ENCODE data around the gene HMGN2. TPM values are rescaled to one million over a fixed set of nuclear protein-coding genes. Genes with fewer than 3 reads are reported as not detected.

HMGN2 gene
- total RNA-seq, 1 experiment from 2014 or later = 414 TPM

DNA sequence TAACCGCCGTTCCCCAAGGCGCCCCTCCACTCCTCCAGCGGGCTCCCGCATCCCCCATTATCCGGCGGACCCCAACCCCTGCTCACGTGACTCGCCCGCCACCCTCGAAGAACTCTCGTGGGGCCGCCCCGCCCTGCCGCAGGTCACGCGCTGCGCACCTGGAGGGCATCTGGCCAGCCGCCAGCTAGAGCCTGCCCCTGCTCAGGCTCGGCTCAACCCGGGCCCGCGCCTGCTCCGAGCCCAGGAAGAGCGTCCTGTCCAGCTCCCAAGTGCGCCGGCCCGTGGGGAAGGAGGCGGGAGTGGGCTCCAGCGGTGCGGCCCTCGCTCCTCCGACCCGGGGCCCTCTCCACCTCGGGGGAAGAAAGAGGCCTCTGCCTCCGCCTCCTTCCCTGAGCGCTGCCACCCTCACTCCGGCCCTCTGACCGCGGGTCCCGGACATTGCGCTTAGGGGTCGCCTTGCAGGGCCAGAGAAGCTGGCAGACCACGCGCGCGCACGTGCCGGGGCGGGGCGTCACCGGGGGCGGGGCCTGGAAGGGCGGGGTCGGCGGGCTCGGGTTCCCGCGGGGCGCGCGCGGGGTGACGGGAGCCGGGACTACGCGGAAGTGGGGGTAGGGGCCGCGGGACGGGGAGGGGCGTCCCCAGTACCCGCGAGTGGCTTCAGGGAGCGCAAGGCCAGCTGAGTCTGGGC lies 28.4 kb downstream of the HMGN2 start (continued):
- TF ChIP-seq OVOL2 (CRISPR knock-in tag; IDR thresholded peaks at IDR 0.05; ENCODE audit: borderline replicate concordance) (no peak), ZNF219 (CRISPR knock-in tag; IDR thresholded peaks at IDR 0.05; ENCODE audit: borderline replicate concordance) (no peak), ZNF232 (CRISPR knock-in tag; IDR thresholded peaks at IDR 0.05) (peak; percentile 85), NFE2L1 (CRISPR knock-in tag; IDR thresholded peaks at IDR 0.05) (peak; percentile 59; the same call in 1 of the 2 replicates), NR3C1 (CRISPR knock-in tag; conservative IDR thresholded peaks at IDR 0.05; ENCODE audit: low read depth) (no peak), SP1 (CRISPR knock-in tag; conservative IDR thresholded peaks at IDR 0.05) (peak; percentile 80), RORB (CRISPR knock-in tag; IDR thresholded peaks at IDR 0.05) (no peak), TP53 (CRISPR knock-in tag; IDR thresholded peaks at IDR 0.05) (peak; percentile 87), ZBTB21 (CRISPR knock-in tag; IDR thresholded peaks at IDR 0.05; ENCODE audit: borderline replicate concordance) (peak; percentile 83; the same call in 1 of the 2 replicates), ZNF317 (CRISPR knock-in tag; IDR thresholded peaks at IDR 0.05; ENCODE audit: borderline replicate concordance, low read depth) (0 out of 2 replicates have a peak, but pooled peaks have one; percentile 40), SMAD4 (CRISPR knock-in tag; IDR thresholded peaks at IDR 0.05) (no peak), TEAD1 (CRISPR knock-in tag; IDR thresholded peaks at IDR 0.05) (peak; percentile 85; the same call in 1 of the 2 replicates), ATF1 (CRISPR knock-in tag; IDR thresholded peaks at IDR 0.05) (peak; percentile 20; the same call in 1 of the 2 replicates), MYBL2 (CRISPR knock-in tag; IDR thresholded peaks at IDR 0.05) (peak; percentile 89), GTF2I (CRISPR knock-in tag; conservative IDR thresholded peaks at IDR 0.05) (0 out of 2 replicates have a peak, but pooled peaks have one; percentile 6), RELA (CRISPR knock-in tag; IDR thresholded peaks at IDR 0.05; ENCODE audit: borderline replicate concordance) (peak; percentile 54)
- TF ChIP-seq, protein P1, sequence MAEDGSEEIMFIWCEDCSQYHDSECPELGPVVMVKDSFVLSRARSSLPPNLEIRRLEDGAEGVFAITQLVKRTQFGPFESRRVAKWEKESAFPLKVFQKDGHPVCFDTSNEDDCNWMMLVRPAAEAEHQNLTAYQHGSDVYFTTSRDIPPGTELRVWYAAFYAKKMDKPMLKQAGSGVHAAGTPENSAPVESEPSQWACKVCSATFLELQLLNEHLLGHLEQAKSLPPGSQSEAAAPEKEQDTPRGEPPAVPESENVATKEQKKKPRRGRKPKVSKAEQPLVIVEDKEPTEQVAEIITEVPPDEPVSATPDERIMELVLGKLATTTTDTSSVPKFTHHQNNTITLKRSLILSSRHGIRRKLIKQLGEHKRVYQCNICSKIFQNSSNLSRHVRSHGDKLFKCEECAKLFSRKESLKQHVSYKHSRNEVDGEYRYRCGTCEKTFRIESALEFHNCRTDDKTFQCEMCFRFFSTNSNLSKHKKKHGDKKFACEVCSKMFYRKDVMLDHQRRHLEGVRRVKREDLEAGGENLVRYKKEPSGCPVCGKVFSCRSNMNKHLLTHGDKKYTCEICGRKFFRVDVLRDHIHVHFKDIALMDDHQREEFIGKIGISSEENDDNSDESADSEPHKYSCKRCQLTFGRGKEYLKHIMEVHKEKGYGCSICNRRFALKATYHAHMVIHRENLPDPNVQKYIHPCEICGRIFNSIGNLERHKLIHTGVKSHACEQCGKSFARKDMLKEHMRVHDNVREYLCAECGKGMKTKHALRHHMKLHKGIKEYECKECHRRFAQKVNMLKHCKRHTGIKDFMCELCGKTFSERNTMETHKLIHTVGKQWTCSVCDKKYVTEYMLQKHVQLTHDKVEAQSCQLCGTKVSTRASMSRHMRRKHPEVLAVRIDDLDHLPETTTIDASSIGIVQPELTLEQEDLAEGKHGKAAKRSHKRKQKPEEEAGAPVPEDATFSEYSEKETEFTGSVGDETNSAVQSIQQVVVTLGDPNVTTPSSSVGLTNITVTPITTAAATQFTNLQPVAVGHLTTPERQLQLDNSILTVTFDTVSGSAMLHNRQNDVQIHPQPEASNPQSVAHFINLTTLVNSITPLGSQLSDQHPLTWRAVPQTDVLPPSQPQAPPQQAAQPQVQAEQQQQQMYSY (CRISPR knock-in tag; IDR thresholded peaks at IDR 0.05) = no peak
- TF ChIP-seq, protein P2, sequence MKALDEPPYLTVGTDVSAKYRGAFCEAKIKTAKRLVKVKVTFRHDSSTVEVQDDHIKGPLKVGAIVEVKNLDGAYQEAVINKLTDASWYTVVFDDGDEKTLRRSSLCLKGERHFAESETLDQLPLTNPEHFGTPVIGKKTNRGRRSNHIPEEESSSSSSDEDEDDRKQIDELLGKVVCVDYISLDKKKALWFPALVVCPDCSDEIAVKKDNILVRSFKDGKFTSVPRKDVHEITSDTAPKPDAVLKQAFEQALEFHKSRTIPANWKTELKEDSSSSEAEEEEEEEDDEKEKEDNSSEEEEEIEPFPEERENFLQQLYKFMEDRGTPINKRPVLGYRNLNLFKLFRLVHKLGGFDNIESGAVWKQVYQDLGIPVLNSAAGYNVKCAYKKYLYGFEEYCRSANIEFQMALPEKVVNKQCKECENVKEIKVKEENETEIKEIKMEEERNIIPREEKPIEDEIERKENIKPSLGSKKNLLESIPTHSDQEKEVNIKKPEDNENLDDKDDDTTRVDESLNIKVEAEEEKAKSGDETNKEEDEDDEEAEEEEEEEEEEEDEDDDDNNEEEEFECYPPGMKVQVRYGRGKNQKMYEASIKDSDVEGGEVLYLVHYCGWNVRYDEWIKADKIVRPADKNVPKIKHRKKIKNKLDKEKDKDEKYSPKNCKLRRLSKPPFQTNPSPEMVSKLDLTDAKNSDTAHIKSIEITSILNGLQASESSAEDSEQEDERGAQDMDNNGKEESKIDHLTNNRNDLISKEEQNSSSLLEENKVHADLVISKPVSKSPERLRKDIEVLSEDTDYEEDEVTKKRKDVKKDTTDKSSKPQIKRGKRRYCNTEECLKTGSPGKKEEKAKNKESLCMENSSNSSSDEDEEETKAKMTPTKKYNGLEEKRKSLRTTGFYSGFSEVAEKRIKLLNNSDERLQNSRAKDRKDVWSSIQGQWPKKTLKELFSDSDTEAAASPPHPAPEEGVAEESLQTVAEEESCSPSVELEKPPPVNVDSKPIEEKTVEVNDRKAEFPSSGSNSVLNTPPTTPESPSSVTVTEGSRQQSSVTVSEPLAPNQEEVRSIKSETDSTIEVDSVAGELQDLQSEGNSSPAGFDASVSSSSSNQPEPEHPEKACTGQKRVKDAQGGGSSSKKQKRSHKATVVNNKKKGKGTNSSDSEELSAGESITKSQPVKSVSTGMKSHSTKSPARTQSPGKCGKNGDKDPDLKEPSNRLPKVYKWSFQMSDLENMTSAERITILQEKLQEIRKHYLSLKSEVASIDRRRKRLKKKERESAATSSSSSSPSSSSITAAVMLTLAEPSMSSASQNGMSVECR (CRISPR knock-in tag; IDR thresholded peaks at IDR 0.05; ENCODE audit: borderline replicate concordance) = peak; percentile 56
- TF ChIP-seq, protein P3, sequence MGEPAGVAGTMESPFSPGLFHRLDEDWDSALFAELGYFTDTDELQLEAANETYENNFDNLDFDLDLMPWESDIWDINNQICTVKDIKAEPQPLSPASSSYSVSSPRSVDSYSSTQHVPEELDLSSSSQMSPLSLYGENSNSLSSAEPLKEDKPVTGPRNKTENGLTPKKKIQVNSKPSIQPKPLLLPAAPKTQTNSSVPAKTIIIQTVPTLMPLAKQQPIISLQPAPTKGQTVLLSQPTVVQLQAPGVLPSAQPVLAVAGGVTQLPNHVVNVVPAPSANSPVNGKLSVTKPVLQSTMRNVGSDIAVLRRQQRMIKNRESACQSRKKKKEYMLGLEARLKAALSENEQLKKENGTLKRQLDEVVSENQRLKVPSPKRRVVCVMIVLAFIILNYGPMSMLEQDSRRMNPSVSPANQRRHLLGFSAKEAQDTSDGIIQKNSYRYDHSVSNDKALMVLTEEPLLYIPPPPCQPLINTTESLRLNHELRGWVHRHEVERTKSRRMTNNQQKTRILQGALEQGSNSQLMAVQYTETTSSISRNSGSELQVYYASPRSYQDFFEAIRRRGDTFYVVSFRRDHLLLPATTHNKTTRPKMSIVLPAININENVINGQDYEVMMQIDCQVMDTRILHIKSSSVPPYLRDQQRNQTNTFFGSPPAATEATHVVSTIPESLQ (CRISPR knock-in tag; IDR thresholded peaks at IDR 0.05) = peak; percentile 65; the same call in 1 of the 2 replicates
- TF ChIP-seq, protein P4, sequence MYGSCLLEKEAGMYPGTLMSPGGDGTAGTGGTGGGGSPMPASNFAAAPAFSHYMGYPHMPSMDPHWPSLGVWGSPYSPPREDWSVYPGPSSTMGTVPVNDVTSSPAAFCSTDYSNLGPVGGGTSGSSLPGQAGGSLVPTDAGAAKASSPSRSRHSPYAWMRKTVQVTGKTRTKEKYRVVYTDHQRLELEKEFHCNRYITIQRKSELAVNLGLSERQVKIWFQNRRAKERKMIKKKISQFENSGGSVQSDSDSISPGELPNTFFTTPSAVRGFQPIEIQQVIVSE (CRISPR knock-in tag; IDR thresholded peaks at IDR 0.05; ENCODE audit: borderline replicate concordance) = no peak
- TF ChIP-seq, protein P5, sequence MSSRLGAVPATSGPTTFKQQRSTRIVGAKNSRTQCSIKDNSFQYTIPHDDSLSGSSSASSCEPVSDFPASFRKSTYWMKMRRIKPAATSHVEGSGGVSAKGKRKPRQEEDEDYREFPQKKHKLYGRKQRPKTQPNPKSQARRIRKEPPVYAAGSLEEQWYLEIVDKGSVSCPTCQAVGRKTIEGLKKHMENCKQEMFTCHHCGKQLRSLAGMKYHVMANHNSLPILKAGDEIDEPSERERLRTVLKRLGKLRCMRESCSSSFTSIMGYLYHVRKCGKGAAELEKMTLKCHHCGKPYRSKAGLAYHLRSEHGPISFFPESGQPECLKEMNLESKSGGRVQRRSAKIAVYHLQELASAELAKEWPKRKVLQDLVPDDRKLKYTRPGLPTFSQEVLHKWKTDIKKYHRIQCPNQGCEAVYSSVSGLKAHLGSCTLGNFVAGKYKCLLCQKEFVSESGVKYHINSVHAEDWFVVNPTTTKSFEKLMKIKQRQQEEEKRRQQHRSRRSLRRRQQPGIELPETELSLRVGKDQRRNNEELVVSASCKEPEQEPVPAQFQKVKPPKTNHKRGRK (CRISPR knock-in tag; IDR thresholded peaks at IDR 0.05; ENCODE audit: borderline replicate concordance) = no peak
- TF ChIP-seq, protein P6, sequence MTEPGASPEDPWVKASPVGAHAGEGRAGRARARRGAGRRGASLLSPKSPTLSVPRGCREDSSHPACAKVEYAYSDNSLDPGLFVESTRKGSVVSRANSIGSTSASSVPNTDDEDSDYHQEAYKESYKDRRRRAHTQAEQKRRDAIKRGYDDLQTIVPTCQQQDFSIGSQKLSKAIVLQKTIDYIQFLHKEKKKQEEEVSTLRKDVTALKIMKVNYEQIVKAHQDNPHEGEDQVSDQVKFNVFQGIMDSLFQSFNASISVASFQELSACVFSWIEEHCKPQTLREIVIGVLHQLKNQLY (CRISPR knock-in tag; IDR thresholded peaks at IDR 0.05) = peak; percentile 15; the same call in 1 of the 2 replicates
- TF ChIP-seq, protein P7, sequence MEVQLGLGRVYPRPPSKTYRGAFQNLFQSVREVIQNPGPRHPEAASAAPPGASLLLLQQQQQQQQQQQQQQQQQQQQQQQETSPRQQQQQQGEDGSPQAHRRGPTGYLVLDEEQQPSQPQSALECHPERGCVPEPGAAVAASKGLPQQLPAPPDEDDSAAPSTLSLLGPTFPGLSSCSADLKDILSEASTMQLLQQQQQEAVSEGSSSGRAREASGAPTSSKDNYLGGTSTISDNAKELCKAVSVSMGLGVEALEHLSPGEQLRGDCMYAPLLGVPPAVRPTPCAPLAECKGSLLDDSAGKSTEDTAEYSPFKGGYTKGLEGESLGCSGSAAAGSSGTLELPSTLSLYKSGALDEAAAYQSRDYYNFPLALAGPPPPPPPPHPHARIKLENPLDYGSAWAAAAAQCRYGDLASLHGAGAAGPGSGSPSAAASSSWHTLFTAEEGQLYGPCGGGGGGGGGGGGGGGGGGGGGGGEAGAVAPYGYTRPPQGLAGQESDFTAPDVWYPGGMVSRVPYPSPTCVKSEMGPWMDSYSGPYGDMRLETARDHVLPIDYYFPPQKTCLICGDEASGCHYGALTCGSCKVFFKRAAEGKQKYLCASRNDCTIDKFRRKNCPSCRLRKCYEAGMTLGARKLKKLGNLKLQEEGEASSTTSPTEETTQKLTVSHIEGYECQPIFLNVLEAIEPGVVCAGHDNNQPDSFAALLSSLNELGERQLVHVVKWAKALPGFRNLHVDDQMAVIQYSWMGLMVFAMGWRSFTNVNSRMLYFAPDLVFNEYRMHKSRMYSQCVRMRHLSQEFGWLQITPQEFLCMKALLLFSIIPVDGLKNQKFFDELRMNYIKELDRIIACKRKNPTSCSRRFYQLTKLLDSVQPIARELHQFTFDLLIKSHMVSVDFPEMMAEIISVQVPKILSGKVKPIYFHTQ (CRISPR knock-in tag; IDR thresholded peaks at IDR 0.05) = no peak

All from WTC11 (cell line).